HG02759 (cell line): ENCODE data around the gene PRICKLE3.
"Not testable (repeated sequence)": the region's sequence is repeated elsewhere in the genome, so short reads cannot be mapped to it uniquely, and the experiment has no call there.

Source experiments
- ATAC-seq: cut with Tn5 transposase; IDR thresholded peaks from one replicate; pipeline ENCODE4 v1.9.1; 2021; ENCODE audit warnings: mild to moderate bottlenecking, moderate library complexity; ENCODE audit not compliant: unreplicated experiment

PRICKLE3 gene

GRCh38 chrX:49183701-49184281, 2.4 kb downstream of the PRICKLE3 start:
- no peak for ATAC-seq

GRCh38 chrX:49179358-49179757, 6.8 kb downstream of the PRICKLE3 start:
- ATAC-seq: no peak

GRCh38 chrX:49178537-49178936, 7.6 kb downstream of the PRICKLE3 start:
- ATAC-seq: no peak

GRCh38 chrX:49177873-49178480, 8.2 kb downstream of the PRICKLE3 start:
- no peak for ATAC-seq

DNA sequence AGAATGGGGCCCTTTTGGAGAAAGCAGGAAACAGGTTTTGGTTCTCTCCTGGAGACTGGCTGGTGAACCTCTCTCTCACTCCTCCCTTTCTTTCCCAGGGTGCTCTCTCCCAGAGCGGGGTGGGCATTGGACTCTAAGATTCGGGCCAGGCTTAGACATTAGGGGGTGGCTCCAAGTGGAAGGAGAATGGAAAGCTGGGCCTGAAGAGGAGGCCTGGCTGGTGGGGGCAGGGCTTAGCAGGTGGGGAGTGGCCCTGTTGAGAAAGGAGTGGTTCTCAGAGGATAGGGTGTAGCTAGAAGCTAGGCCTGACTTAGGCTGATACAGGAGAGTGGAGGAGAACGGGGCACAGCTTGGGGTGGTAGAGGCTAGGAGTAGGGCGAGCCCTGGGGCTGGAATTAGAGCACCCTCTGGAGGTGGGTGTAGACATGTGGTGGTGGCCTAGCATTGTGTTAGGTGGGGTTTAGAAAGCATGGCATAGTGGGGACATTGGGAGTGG, 8.8 kb downstream of the PRICKLE3 start:
- ATAC-seq: no peak

DNA sequence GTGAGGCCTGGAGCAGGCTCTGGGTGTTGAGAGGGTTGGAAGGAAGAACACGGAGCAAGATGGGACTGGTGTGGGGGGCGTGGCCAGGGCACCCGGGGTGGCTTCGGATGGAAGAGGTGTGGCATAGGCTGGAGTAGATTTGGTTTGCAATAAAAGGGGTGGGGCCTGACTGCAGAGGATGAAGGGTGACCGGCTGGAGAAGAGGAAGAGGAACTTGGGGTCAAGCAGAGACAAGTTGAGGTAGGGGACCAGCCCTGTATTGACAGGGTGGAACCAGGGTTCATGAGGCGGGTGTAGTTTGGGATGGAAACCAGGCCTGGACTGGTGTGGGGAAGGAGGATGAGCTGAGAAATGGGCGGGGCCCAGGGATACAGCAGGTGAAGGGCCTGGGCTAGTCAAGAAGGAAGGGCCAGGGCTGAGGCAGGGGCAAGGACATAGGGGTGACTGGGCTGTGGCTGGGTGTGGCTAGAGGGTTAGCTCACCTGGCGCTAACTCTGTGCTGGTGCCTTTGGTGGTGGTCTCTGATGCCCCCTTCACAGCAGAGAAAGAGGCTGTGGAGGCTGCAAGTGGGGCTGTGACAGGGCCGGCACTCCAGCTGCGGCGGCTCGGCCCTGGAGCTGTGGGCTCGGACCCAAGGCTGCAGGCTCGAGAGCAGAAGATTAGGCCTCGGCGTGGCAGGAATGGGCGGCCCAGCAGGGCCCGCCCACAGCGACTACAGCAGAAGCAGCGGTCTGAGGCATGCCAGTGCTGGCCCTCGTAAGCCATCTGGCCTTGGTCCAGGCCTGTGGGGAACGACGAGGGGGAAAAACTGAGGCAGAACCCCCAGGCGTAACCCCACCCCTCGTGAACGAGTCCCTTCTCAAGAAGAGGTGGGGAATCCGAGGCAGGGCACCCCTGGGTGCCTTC, 9.5 kb downstream of the PRICKLE3 start:
- ATAC-seq: no peak

GRCh38 chrX:49175435-49176274, 10.5 kb downstream of the PRICKLE3 start:
- no peak for ATAC-seq

DNA sequence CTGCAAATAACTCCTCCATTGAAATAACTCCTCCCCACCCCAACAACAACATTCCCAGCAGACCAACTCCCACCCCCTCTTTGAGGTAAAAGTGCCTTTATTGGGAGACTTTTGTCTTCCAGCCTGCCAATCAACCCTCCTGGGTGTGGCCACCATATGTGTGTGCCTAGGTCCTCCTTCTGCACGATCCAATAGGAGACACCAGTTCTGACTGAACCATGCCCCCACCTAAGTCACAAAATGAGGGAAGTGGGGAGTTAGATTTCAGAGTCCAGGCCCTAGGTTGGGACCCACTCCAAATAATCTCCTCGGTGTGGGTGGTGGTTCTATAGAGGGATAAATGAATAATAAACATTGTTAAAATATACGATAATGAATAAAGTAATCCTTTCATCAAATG, 11.4 kb downstream of the PRICKLE3 start:
- no peak for ATAC-seq

DNA sequence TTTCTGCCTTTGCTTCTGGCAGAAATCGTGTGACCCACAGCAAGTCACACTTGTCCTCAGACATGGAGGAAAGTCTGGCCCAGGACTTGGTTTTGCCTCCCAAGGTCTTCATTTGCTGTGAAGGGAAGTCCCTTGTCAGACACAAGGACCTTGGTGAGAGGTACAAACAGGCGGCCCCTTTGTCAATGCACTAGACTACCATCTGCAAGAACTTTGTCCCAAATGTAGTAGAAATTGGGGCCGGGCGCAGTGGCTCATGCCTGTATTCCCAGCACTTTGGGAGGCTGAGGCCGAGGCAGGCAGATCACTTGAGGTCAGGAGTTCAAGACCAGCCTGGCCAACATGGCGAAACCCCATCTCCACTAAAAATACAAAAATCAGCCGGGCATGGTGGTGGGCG, 12.6 kb downstream of the PRICKLE3 start:
- ATAC-seq: not testable (repeated sequence)

GRCh38 chrX:49172280-49172780, 13.8 kb downstream of the PRICKLE3 start:
- ATAC-seq: peak; percentile 77

DNA sequence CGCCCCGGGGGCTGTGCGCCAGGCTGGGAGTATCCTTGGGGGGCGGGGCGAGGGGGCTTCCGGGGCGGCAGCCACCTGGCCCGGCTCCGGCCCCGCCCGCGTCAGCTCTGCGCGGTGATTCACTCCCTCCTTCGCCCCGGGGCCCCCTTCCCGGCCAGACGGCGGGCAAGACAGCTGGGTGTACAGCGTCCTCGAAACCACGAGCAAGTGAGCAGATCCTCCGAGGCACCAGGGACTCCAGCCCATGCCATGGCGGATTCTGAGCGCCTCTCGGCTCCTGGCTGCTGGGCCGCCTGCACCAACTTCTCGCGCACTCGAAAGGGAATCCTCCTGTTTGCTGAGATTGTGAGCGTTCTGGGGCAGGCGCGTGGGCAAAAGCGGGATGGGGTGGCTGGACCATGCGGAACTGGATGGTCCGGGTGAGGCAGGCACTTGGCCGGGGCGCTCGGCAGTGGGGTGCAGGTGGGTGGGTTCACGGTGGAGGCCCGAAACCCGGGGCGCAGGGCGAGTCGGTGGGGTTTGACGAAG, 14.4 kb downstream of the PRICKLE3 start, which contains the start of gene PLP2:
TSS of gene PLP2 (plus strand) at position 147 of the 528 bp plus-strand sequence. CDS start at position 250, 103 bp downstream.
- peak; percentile 33 for ATAC-seq

DNA sequence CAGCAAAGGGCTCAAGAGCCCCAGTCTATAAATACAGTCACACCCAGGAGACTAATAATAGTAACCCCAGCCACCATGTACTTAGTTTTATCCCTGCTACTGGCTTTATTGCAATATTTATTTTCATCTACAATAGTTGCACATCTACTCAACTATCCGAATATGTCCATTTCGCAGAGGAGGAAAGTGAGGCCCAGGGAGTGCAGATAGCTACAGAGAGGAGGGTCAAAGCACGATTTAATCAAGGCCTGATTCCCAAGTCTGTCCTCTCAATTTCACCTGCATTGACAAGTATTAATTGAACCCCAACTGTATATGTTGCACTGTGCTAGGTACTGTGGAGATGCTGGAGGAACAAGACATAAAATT, 18.4 kb downstream of the PRICKLE3 start:
- no peak for ATAC-seq

- ATAC-seq: peak; percentile 27
These were observed 19.0 kb downstream of the PRICKLE3 start for GRCh38 chrX:49166914-49167739.

GRCh38 chrX:49165901-49166881, 20.0 kb downstream of the PRICKLE3 start:
- ATAC-seq: peak; percentile 40

DNA sequence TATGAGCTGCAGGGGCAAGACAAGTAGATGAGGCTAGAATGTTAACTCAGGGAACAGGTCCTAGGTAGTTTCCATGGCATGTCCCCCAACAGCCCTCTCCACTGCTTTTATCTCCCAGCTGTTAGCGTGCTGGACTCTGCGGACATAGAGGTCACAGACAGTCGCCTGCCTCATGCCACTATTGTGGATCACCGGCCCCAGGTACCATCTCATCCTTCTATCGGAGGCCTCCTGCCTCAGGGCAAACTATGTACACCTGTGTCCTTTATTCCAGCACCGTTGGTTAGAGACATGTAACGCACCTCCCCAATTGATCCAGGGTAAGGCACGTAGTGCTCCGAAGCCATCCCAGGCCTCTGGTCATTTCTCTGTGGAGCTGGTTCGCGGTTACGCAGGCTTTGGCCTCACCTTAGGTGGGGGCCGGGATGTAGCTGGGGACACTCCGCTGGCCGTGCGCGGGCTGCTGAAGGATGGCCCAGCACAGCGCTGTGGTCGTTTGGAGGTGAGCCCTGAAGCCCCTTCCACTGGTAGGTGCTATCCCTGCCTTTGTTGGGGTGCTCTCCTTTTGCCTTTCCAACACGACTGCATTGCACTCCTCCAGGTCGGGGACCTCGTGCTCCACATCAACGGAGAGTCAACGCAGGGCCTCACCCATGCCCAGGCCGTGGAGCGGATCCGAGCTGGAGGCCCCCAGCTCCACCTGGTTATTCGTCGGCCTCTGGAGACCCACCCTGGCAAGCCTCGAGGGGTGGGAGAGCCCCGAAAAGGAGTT, 21.4 kb downstream of the PRICKLE3 start:
- no peak for ATAC-seq

- peak; percentile 59 for ATAC-seq
These were observed 22.4 kb downstream of the PRICKLE3 start for GRCh38 chrX:49163555-49164419.

GRCh38 chrX:49162620-49163019, 23.6 kb downstream of the PRICKLE3 start, which contains the start of gene MAGIX:
MAGIX (plus strand) TSS chrX:49162758; CDS start chrX:49162890, 132 bp downstream.
- no peak for ATAC-seq
